ENCODE results near the gene FGL2.
A peak's percentile ranks its signal among the peaks of the same experiment; 100 is the strongest.
"Not testable (repeated sequence)": the region's sequence is repeated elsewhere in the genome, so short reads cannot be mapped to it uniquely, and the experiment has no call there.

The FGL2 gene, protein sequence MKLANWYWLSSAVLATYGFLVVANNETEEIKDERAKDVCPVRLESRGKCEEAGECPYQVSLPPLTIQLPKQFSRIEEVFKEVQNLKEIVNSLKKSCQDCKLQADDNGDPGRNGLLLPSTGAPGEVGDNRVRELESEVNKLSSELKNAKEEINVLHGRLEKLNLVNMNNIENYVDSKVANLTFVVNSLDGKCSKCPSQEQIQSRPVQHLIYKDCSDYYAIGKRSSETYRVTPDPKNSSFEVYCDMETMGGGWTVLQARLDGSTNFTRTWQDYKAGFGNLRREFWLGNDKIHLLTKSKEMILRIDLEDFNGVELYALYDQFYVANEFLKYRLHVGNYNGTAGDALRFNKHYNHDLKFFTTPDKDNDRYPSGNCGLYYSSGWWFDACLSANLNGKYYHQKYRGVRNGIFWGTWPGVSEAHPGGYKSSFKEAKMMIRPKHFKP

DNA sequence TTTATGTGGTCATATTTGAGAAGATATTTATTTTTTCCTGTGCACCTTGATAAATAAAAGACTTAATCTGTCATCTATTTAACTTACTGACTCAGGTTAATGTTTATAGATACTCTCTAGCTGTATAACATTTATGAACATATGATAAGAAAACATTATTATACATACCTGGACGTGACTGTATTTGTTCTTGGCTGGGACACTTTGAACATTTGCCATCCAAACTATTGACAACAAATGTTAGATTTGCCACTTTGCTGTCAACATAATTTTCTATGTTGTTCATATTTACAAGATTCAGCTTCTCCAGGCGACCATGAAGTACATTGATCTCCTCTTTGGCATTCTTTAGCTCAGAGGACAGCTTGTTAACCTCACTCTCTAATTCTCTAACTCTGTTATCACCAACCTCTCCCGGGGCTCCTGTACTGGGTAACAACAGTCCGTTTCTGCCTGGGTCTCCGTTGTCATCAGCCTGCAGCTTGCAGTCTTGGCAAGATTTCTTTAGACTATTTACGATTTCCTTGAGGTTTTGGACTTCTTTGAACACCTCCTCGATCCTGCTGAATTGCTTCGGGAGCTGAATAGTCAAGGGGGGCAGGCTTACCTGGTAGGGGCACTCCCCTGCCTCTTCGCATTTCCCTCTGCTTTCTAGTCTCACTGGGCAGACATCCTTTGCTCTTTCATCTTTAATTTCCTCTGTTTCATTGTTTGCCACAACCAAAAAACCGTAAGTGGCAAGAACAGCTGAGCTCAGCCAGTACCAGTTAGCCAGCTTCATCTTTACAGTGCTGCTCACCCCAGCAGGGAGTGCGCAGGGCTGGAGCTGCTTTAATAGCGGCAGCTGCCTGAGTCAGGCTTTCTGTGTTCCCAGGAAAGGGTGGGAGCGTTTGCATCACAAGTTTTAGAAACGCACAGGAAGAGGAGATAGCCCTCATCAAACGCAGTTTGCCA, at the start of gene FGL2:
FGL2 (minus strand) TSS at position 807 of the 954 bp plus-strand sequence; CDS start at position 781, 26 bp downstream.
- peak; percentile 56 for DNase-seq (ENCODE audit: low spot score)

DNA sequence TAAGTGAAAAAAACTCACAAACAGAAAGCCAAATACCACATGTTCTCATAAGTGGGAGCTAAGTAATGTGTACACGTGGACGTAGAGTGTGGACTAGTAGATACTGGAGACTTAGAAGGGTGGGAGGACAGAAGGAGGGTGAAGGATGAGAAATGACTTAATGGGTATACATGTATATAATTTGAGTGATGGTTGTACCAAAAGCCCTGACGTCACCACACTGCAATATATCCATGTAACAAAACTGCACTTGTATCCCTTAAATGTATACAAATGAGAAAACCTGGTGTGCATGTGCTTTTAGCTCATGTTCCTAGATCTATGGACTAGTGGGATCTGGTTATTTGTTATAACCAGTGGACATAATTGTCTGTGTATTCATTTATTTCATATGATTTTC, 48.5 kb upstream of the FGL2 start:
- no peak for DNase-seq (ENCODE audit: low spot score)

DNA sequence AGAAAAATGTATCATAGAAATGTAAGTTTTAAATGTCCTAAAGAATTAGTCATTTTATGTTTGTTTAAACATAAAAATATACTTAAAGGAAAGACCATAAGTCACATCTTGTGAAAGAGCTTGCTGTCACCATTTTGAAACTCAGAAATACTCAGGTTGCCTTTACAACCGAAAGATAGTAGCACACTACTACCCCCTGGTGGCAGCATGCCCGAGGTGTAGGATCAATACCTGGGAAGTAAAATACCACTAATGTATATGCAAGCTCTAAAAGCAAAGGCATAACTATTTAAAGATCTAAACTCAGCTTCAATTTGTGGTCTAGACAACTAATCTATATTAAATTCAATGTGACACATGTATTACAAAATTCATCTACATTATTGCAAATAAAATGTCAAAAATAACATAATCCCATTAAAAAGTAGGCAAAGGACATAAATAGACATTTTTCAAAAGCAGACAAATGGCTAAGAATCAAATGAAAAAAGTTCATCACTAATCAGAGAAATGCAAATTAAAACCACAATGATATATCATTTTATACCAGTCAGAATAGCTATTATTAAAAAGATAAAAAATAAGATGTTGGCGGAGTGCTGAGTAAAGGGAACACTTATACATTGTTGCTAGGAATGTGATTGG, 47.7 kb upstream of the FGL2 start:
- peak; percentile 76 for DNase-seq (ENCODE audit: low spot score)

DNA sequence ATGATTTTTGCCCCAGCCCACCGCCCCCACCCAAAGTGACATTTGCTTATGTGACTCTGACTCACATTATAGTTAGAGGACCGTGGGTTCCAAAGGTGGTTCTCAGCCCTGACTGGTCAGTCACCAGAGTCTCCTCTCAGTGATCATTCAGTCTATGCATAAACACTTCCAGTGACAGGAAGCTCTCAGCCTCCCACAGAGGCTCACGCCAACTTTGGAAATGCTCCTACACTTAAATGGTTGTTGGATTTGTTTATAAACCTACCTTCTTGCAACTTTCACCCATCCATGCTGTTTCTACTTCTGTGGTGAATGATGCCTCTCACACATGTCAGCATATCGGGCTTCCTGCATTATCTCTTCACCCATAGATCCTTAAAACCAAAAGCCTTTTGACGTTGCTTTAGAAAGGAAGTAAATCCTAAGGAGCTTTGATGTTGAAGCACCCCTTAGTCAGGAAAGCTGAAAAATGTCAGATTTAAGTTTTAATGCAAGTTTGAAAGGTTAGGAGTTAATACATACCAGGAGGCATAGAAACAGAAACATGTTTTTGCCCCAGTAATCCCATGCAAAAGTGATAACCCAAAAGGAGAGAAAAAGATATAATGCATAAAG, 46.5 kb upstream of the FGL2 start:
- DNase-seq (ENCODE audit: low spot score): no peak

DNA sequence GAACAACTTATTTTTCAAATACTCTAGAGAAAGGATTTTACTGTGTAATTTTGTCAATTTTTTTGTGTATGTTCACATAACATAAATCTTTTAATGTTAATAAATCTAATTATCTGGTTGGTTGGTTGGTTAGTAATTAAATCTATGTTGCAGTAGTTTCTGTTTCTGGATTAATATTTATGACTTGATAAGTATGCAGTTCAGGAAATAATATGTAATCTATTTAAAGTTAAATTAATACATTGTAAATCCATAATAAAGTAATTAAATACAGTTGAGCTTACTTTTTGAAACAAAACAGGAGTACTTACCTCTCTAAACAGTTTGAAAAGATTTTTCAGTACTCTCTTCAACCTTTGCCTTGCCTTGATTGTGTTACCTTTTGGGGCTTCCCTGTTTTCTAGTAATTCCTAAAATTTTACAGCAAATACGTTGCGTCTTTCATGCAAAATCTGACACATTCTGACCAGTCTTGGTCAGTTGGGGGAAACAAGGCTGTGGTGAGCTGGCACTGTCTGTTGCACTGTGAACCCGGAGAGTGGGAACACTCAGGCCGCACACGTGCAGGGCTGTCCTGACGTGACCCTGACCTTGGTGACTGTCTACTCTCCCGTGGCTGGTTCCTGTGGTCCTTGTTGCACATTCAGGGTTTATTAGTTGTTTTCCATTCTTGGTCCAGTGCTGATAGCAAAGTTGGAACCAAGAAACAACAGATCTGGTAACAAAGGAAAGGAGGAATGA, 45.6 kb upstream of the FGL2 start:
- DNase-seq (ENCODE audit: low spot score): no peak

DNA sequence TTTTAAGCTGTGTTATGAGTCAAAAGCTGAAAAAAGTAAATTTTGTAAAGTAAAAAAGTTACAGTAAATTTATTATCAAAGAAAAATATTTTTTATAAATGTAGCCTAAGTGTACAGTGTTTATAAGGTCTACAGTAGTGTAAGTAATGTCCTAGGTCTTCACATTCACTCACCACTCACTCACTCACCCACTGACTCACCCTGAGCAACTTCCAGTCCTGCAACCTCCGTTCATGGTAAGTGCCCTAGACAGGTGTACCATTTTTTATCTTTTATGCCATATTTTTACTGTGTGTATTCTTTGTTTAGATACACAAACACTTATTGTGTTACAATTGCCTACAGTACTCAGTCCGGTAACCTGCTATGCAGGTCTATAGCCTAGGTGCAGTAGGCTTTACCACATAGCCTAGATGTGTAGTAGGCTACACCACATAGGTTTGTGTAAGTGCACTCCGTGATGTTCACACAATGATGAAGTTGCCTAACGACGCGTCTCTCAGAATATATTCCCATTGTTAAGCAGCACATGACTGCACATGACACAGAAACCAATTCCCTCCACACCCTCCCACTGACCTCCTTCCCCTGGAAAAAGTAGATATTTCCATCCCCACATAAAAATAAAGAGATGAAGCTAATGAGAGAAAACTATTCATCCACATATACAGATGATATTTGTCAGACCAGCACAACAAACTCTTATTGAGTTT, 44.8 kb upstream of the FGL2 start:
- no peak for DNase-seq (ENCODE audit: low spot score)

DNA sequence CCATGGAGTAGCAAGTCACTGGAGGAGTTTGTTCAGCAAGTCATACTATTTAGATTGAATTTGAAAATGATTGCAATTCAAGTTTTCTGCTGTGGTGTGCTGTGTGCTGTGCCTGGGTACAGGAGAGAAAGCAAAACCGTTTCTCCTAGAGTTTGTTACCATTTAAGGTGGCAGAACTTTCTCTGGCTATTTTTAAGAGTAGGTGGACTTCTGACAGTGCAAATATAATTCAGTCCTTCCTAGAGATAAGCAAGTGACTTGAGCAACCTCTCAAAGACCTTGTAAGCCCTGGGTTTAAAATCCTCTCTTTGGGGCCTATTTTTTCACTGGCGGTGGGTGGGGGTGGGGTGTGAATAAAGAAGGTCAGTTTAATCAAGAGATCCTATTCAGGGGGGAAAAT, 42.9 kb upstream of the FGL2 start:
- DNase-seq (ENCODE audit: low spot score): no peak

DNA sequence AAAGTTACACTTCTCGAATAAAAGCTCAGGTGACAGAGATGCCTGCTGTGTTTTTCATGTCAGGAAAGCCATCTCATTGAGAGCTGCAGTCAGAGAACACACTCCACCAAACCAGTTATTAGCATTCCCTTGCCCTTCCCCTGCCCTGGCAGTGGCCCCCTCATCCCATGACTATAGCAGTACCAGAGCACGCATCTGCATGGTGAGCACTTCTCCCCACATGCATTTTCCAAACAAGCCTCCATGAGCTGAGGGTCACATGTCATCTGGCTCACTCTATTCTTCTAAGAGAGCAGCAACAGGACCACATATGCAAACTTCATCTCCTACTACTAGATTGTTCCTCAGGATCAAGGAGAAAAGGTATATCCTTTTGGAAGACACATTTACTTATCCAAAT, 42.4 kb upstream of the FGL2 start:
- DNase-seq (ENCODE audit: low spot score): no peak

DNA sequence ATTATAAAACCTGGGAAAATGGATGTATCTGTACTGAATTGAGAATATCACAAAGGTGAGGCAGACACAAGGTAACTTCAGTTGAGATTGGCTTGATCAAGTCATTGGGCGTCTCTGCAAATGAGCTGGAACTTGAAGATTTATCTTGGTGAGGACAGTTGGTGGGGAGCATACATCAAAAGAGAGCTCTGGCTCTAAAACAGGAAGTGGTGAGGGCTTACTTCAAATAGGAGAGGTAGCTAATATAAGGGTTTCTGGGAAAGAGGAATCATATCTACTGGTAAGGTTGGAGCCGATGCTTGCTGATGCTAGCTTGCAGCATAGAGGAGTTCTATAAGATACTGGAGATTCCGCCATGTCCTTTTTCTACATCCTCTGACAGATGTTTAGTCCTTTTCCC, 39.9 kb upstream of the FGL2 start:
- no peak for DNase-seq (ENCODE audit: low spot score)

DNA sequence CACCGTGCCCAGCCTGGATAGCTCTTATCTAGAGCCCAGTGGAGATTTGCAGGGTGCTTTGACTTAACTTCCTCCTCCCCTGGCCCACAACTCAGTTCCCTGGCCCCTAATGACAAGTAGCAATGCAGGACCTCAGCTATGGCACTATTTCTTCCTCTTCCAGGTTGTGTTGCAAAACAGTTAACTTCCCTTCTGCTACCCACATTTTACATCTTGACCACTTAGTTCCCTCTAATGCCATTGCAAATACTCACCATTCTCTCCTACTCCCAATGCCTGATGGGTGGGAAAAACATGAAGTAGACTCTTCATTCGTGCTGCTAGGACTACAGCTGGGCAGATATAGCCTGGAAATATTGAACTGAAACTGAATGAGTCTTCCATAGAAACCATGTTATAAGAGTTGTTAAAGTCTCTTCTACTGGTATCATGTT, 39.1 kb upstream of the FGL2 start:
- DNase-seq (ENCODE audit: low spot score): no peak

DNA sequence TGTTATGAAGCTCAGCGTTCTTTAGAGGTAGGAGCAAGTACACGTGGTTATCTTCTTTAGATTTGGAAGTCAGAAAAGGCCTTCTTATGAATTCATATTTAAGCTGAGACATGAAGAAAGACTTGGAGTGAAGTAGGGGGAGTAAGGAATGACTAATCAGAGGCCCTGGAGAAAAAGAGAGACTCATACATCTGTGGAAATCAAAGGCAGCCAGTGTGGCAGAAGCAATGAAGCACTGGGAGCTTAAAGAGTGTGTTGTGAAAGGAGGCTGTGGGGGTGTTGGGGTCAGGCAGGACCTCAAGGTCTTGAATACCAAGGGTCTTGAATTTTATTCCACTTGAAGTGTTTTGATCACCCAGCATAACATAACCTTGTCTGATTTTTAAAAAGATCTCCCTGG, 35.7 kb upstream of the FGL2 start:
- no peak for DNase-seq (ENCODE audit: low spot score)

DNA sequence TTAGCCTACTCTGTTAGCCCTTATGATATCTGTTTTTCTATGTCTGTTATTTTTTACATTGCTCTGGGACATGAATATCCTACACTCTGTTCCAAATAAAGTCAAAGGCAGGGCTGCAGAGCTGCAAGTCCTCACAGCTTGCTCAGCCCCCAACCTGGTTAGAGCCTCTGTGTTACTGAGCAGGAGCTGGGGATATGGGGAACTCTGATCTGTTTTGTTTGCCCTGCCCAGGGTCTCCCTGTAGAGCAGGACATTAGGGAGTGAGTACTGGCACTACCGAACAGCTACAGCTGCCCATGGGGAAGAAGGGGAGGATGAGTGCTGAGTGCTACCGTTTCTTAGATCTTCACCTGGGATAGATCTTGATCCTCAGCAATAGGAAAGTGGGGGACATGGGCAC, 32.8 kb upstream of the FGL2 start:
- no peak for DNase-seq (ENCODE audit: low spot score)

DNA sequence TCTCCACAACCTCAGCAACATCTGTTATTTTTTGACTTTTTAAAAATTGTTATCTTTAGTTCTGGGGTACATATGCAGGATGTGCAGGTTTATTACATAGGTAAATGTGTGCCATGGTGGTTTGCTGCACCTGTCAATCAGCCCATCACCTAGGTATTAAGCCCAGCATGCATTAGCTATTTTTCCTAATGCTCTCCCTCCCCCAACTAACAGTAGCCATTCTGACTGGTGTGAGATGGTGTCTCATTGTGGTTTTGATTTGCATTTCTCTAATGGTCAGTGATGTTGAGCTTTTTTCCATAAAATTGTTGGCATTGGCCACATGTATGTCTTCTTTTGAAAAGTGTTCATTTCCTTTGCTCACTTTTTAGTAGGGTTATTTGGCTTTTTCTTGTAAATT, 29.2 kb upstream of the FGL2 start:
- not testable (repeated sequence) for DNase-seq (ENCODE audit: low spot score)

DNA sequence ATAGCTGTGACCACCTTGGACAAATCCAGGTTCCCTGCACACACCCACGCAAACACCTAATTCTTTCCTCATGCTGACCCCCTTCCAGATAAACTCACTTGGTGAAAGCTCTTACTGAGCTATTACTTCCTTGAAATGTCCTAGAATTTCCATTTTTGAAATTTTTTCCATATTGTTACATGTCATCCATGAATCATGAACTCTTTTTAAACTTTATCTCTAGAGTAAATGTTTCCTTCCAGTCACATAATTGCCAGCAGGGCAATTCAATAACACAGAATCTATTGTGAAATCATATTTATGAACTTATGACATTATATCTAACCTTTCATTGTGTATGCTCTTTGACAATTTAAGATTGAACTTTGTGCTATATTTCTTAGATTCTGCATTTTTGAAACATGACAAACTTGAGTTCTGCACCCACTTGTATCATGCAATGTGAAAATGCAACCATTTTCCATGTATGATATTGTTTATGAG, 26.8 kb upstream of the FGL2 start:
- no peak for DNase-seq (ENCODE audit: low spot score)

DNA sequence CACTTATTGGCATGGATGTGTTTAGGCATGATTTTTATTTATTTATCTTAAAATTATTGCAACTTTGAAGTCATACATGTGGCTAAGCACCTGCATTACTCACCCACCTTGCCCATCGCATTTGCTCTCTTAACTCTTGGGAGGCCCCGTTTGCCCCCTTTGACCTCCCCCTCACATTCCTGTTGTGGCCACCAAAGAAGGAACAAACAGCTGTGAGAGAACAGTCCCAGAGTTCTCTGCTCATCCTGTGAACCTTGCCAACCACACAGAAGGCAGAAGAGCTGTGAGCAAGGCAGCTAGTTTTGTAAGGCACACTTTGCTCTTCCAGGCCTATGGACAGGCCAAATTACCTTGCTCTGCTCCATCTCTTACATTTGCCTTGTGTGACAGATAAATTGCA, 23.6 kb upstream of the FGL2 start:
- DNase-seq (ENCODE audit: low spot score): no peak

DNA sequence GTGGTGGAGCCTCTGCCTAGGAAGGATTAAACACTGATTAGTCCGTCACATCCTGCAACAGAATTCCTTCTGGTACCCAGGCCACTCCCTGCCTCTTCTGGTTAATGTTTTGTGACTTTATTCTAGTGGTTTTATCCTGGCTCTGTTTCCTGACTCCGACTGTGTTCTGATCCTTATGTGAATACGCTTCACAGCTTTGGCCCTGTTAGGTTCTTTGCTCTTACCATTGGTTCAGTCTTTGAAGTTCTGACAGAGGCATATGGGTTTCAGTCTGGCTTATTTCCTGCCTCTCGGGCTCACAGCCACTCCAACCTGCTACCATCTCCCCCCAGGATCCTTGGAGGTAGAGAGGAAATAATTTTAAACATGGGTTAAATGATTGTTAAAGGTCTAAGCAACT, 23.2 kb upstream of the FGL2 start:
- DNase-seq (ENCODE audit: low spot score): no peak

DNA sequence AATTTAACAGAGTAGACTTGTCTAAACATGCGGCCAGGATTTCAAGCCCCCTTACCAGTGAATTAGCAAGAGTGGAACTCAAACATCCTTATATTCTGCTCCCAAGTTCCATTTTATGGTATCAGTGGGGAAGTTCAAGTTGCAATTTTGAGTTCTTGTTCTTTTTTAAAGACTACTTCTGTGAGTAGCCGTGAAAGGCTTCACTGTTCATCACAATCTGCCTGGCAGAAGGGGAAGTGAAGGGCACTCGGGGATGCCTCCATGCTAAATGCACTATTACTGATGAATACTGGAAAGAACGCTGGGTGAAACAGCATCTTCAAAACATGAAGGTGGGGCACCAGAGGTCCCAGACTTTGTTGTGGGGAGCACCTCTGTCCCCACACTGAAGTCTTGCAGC, 22.4 kb upstream of the FGL2 start:
- no peak for DNase-seq (ENCODE audit: low spot score)

DNA sequence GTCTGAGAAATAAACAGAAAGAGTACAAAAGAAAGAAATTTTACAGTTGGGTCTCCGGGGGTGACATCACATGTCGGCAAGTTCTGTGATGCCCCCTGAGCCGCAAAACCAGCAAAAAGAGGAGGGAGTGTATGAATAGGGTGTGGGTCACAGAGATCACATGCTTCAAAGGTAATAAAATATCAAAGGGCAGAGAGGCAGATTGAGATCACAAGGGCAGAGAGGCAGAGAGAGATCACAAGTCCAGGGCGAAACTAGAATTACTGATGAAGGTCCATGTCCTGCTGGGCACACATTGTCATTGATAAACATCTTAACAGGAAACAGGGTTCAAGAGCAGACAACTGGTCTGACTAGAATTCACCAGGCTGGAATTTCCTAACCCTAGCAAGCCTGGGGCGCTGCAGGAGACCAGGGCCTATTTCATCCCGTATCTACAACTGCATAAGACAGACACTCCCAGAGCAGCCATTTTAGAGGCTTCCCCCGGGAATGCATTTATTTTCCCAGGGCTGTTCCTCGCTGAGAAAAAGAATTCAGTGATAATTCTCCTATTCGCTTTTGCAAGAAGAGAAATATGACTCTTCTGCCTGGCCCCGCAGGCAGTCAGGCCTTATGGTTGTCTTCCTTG, 20.2 kb upstream of the FGL2 start:
- DNase-seq (ENCODE audit: low spot score): not testable (repeated sequence)

DNA sequence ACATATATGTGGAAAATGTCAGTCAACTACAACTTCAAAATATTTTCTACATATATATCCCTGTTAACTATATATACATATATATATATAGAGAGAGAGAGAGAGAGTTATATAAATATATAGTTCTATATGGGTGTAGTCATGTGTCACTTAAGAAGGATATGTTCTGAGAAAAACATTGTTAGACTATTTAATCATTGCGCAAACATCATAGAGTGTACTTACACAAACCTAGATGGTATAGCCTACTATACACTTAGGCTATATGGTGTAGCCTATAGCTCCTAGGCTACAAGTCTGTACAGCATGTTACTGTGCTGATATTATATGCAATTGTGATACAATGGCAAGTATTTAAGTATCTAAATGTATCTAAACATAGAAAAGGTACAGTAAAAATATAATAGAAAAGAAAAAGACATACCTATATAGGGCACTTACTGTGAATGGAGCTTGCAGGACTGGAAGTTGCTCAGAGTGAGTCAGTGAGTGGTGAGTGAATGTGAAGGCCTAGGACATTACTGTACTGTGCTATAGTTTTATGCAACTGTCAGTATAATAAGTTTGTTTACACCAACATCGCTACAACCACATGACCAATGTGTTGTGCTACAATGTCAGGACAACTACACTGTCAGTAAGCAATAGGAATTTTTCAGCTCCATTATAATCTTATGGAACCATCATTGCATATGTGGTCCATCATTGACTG, 18.0 kb upstream of the FGL2 start:
- DNase-seq (ENCODE audit: low spot score): no peak

All from ecto neural progenitor cell (in vitro differentiated cells).